Heart left ventricle (tissue), 16 donors: Measurements from ENCODE around the gene NFS1. TPM values are rescaled to one million over a fixed set of nuclear protein-coding genes. Genes with fewer than 3 reads are reported as not detected.

Source experiments
- ATAC-seq, 4 donors: fragments of 200-7000 bp; cut with Tn5 transposase; one replicate each; pipeline ENCODE4 v1.9.1; 2020 to 2022; ENCODE audit warnings: moderate library complexity in 4 of 4, mild to moderate bottlenecking in 3 of 4, moderate number of reproducible peaks in 1 of 4
- DNase-seq, 5 donors: peaks; one replicate each; pipeline ENCODE4 v3.0.0-alpha.2; 2020
- H3K27ac ChIP-seq, 12 donors: fragments of 200-600 bp; sonication (generic) in 4 of 12; one replicate each; pipeline versions ENCODE4 v1.5.0 to v1.8.0; 2016 to 2022; ENCODE audit warnings: mild to moderate bottlenecking in 2 of 12
- H3K27me3 ChIP-seq, 9 donors: fragments of 200-600 bp; sonication (generic) in 2 of 9; one replicate each; pipeline versions ENCODE4 v1.5.1 to v1.8.0; 2016 to 2022; ENCODE audit warnings: mild to moderate bottlenecking in 3 of 9
- H3K36me3 ChIP-seq, 9 donors: fragments of 200-600 bp; sonication (generic) in 2 of 9; one replicate each; pipeline versions ENCODE4 v1.5.0 to v1.8.0; 2018 to 2022; ENCODE audit warnings: mild to moderate bottlenecking in 2 of 9
- H3K4me1 ChIP-seq, 12 donors: fragments of 200-600 bp; sonication (generic) in 4 of 12; one replicate each; pipeline versions ENCODE4 v1.5.0 to v1.8.0; 2016 to 2022; ENCODE audit warnings: mild to moderate bottlenecking in 3 of 12
- H3K4me3 ChIP-seq, 12 donors: fragments of 200-600 bp; sonication (generic) in 4 of 12; one replicate each; pipeline versions ENCODE4 v1.5.0 to v1.8.0; 2017 to 2022; ENCODE audit warnings: mild to moderate bottlenecking in 9 of 12, moderate library complexity in 4 of 12
- H3K9me3 ChIP-seq, 12 donors: fragments of 200-600 bp; sonication (generic) in 4 of 12; one replicate each; pipeline versions ENCODE4 v1.5.0 to v1.8.0; 2016 to 2022; ENCODE audit warnings: mild to moderate bottlenecking in 1 of 12
- CTCF ChIP-seq, 12 donors: fragments of 200-600 bp; sonication (generic) in 4 of 12; IDR thresholded peaks; one replicate each; pipeline versions ENCODE4 v1.5.0 to v1.8.0; 2018 to 2022; ENCODE audit warnings: antibody characterized with exemption in 12 of 12, mild to moderate bottlenecking in 5 of 12
- POLR2A ChIP-seq, 2 donors: fragments of 450-650 bp; IDR thresholded peaks; one replicate each; pipeline ENCODE4 v1.6.1; 2017; ENCODE audit warnings: antibody characterized with exemption in 2 of 2, mild to moderate bottlenecking in 2 of 2, moderate library complexity in 2 of 2
- WGBS, 4 donors: extraction: QIAGEN DNeasy Blood & Tissue Kit in 2 of 4; methylation state at CpG; one replicate each; pipeline versions ENCODE4 v1.1.5 to v1.1.7; 2013 to 2018; 5-methylcytosine and 5-hydroxymethylcytosine counted together
- intact Hi-C, 10 donors: fragments of 100-400 bp; cut with DNase I; formaldehyde crosslinking; loops; one replicate each; pipeline versions ENCODE4 v1.11.1 to v1.14.2; 2022
- polyA plus RNA-seq, 2 donors: library from polyadenylated mRNA; stranded (reverse); fragments of 200-250 nt; gene quantifications; one replicate each; pipeline ENCODE4 v1.2.3, GENCODE V29; 2013
- total RNA-seq, 9 donors: library from RNA; depleted of rRNA in 2 of 9; stranded (reverse); fragments of >200 nt in 2 of 9; fragmentation: NEBNext Ultra II Directional in 3 of 9; extraction: Animal tissue kit (Norgen Biotek cat#: 25700) in 3 of 9; gene quantifications; one replicate each; pipeline versions ENCODE4 v1.1.0 to v1.2.4, GENCODE V29; 2016 to 2023
- donor health status: ischemic (EF 13 %, LVEDD 7.1; RV severe dilation, severe dysfunction).
- donor health status: healthy with polysubstance abuse.
- donor health status: DM: no; HTN: yes; CAD: no.
- donor health status: DM: no; HTN: no; CAD: no.
- donor health status: ischemic (EF 25% LVEDD 6.9; RV normal size, moderate dysfunction).
- donor health status: ischemic (EF 25% LVEDD 5.7; RV mildly dilated, moderate dysfunction).
- donor health status: healthy.
- donor health status: DM: yes; HTN: yes; CAD: no.
- donor health status: ischemic (EF 35%, LVEDD 5.7; RV mildly dilated, moderate dysfunction).
- donor health status: nonischemic (EF 11% LVEDD 7.7; RV severe dilation, severe dysfunction).
- donor health status: DM: yes; HTN: yes; CAD: no.
- donor health status: PGD.
- donor health status: ischemic (EF 29% LVEDD 5.4; RV normal size, mild dysfunction).
- donor health status: nonischemic (EF 23%, LVEDD 6.1; RV moderate dilation, normal function).

Gene NFS1
- total and polyA plus RNA-seq, 11 donors = 27.4 to 67.5 (median 58.3) TPM

GRCh38 chr20:35729836-35730582 is 30.9 kb upstream of the NFS1 start:
- Histone ChIP-seq H3K27me3 (no peaks in the 10 kb centered on the region), H3K4me1 (peaks cover 9 to 66% (median 55%) of the 10 kb centered on the region in 12 donors), H3K36me3 (peaks cover 0 to 100% (median 100%) of the 10 kb centered on the region in 9 donors), H3K9me3 (no peaks in the 10 kb centered on the region), H3K4me3 (no peak overlapping the region), H3K27ac (no peak overlapping the region)
- TF ChIP-seq POLR2A (IDR thresholded peaks at IDR 0.05) (no peak), CTCF (IDR thresholded peaks at IDR 0.05) (no peak)
- DNase-seq (no peak), ATAC-seq (no peak)
- intact Hi-C loops = loop anchor here in 5 of 10 donors (5.0 to 10.0 kb wide), 2 partner anchors 152 to 155 kb away; no protein-coding TSS in a partner anchor
- WGBS, 4 donors = 58 to 76% (median 68%) methylated on average over 2 of the region's 2 CpGs

DNA sequence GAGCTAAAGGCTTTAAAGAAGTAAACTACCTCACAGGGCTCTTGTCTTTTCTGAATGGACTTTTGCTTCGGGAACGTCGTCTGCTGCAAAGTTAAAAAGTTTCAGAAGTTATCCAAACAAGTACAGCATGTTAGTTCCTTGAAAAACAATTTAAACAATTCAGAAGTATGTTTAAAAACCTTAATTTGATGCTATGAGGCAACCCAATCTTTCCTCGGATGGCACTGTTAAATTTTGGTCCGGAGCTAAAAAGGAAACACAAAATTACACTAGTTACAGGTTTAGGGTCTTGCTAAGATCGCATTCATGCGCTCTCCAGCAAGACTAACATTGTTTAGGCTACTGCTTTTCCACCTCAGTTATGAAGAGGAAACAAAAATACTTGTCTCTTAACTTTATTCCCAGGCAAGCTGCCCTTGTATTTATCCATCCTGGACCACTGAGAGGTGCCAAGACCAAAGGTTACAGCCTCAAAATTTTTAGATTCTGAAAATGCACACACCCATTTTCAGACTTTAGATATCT is 30.2 kb upstream of the NFS1 start:
- no peak for DNase-seq
- H3K4me3 ChIP-seq = no peak overlapping the region
- no peaks in the 10 kb centered on the region for H3K9me3 ChIP-seq
- peaks cover 0 to 100% (median 100%) of the 10 kb centered on the region in 9 donors for H3K36me3 ChIP-seq
- no peaks in the 10 kb centered on the region for H3K27me3 ChIP-seq
- H3K4me1 ChIP-seq = peaks cover 6 to 59% (median 48%) of the 10 kb centered on the region in 12 donors
- ATAC-seq = no peak
- WGBS, 4 donors = 59 to 76% (median 63%) methylated on average over 7 of the region's 7 CpGs
- TF ChIP-seq CTCF (IDR thresholded peaks at IDR 0.05) (no peak), POLR2A (IDR thresholded peaks at IDR 0.05) (no peak)
- intact Hi-C loops = loop anchor here in 2 of 10 donors (5.0 kb wide), 1 partner anchor 153 kb away; no protein-coding TSS in a partner anchor
- H3K27ac ChIP-seq = no peak overlapping the region

DNA sequence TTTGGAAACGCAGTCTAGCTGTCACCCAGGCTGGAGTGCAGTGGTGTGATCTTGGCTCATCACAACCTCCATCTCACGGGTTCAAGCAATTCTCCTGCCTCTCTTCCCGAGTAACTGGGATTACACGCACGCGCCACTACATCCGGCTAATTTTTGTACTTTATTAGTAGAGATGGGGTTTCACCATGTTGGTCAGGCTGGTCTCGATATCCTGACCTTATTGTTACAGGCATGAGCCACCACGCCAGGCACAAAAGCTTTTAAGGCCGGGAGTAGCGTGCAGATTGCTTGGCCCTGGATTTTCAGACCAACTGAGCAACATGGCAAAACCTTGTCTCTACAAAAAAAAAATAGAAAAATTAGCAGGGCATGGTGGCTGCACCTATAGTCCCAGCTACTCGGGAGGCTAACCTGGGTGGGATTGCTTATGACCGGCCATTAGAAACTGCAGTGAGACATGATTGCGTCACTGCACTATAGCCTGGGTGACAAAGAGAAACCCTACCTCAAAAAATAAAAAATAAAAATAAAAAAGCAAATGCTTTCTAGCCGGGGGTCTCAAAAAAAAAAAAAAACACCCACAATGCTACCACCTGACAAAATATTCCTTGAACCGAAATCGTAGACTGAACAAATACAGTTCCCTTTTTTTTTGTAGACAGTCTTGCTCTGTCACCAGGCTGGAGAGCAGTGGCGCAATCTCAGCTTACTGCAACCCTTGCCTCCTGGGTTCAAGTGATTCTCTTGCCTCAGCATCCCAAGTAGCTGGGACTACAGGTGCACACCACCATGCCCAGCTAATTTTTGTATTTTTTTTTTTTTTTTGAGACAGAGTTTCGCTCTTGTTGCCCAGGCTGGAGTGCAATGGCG is 27.9 kb upstream of the NFS1 start:
- H3K4me1 ChIP-seq = peaks cover 0 to 58% (median 37%) of the 10 kb centered on the region in 12 donors
- H3K27ac ChIP-seq = no peak overlapping the region
- H3K27me3 ChIP-seq = no peaks in the 10 kb centered on the region
- TF ChIP-seq POLR2A (IDR thresholded peaks at IDR 0.05) (no peak), CTCF (IDR thresholded peaks at IDR 0.05) (no peak)
- intact Hi-C loops = loop anchor here in 2 of 10 donors (5.0 kb wide), 1 partner anchor 155 kb away; no protein-coding TSS in a partner anchor
- no peak overlapping the region for H3K4me3 ChIP-seq
- 92 to 96% (median 93%) methylated on average over 20 of the region's 20 CpGs for WGBS, 4 donors
- no peak for DNase-seq
- H3K9me3 ChIP-seq = no peaks in the 10 kb centered on the region
- H3K36me3 ChIP-seq = peaks cover 0 to 100% (median 100%) of the 10 kb centered on the region in 9 donors
- ATAC-seq = no peak
